ENCODE results near the gene DHX35. TPM values are rescaled to one million over a fixed set of nuclear protein-coding genes. Genes with fewer than 3 reads are reported as not detected.

Gene DHX35
- total and polyA plus RNA-seq, 7 experiments from 2014 or later = 4.7 to 13.3 (median 10.5) TPM

- intact Hi-C loops (cut with micrococcal nuclease) = no loop called here
- DNase-seq (no peak), ATAC-seq (no peak)
- no peaks in the 10 kb centered on the region for H3K27me3 ChIP-seq (ENCODE audit: control insufficient read depth in 2 of 2, insufficient read depth in 2 of 2, low read length in 2 of 2)
- Mint-ChIP-seq H3K27me3 (peaks cover 6 to 32% (median 16%) of the 10 kb centered on the region in 5 donors), H3K36me3 (no peaks in the 10 kb centered on the region), H3K4me1 (no peaks in the 10 kb centered on the region), H3K9me3 (no peaks in the 10 kb centered on the region), H3K27ac (no peak overlapping the region), H3K4me3 (no peak overlapping the region)
- no peaks in the 10 kb centered on the region for H3K4me1 ChIP-seq (ENCODE audit: control insufficient read depth in 2 of 2, insufficient read depth in 2 of 2, low read length in 2 of 2)
- POLR2A ChIA-PET = interaction anchor here (0.5 kb wide), 1 partner anchor 20 kb away, joined by 3 read pairs; no protein-coding TSS in a partner anchor
- no peaks in the 10 kb centered on the region for H3K36me3 ChIP-seq (ENCODE audit: control insufficient read depth in 2 of 3, insufficient read depth in 3 of 3, low read length in 3 of 3)
- H3K9me3 ChIP-seq (ENCODE audit: control insufficient read depth in 2 of 3, low read length in 3 of 3) = no peaks in the 10 kb centered on the region
- no peak overlapping the region for H3K27ac ChIP-seq (ENCODE audit: low read depth, low read length)
- H3K4me3 ChIP-seq (ENCODE audit: low read length) = no peak overlapping the region
- CTCF ChIA-PET = interaction anchor here (1.2 kb wide), 1 partner anchor 22 kb away, joined by 6 read pairs; no protein-coding TSS in a partner anchor
Observed at GRCh38 chr20:39059036-39059435, 96.9 kb downstream of the DHX35 start.

GRCh38 chr20:39066471-39067242 lies 104.5 kb downstream of the DHX35 start:
- ATAC-seq = no peak
- POLR2A ChIA-PET = interaction anchor here (1.0 kb wide), 1 partner anchor 419 kb away, joined by 3 read pairs; no protein-coding TSS in a partner anchor
- H3K27me3 Mint-ChIP-seq = peaks cover 0 to 27% (median 9%) of the 10 kb centered on the region in 5 donors
- H3K9me3 Mint-ChIP-seq = peaks cover 0 to 9% (median 4%) of the 10 kb centered on the region in 11 donors
- H3K36me3 Mint-ChIP-seq = no peaks in the 10 kb centered on the region
- no peak overlapping the region for H3K27ac ChIP-seq (ENCODE audit: low read depth, low read length)
- no peaks in the 10 kb centered on the region for H3K36me3 ChIP-seq (ENCODE audit: control insufficient read depth in 2 of 3, insufficient read depth in 3 of 3, low read length in 3 of 3)
- CTCF ChIA-PET = interaction anchor here (0.6 to 1.2 kb wide), 2 partner anchors 14 to 31 kb away, joined by 3 to 4 read pairs; no protein-coding TSS in a partner anchor
- intact Hi-C loops (cut with micrococcal nuclease) = no loop called here
- no peaks in the 10 kb centered on the region for H3K4me1 Mint-ChIP-seq
- H3K27me3 ChIP-seq (ENCODE audit: control insufficient read depth in 2 of 2, insufficient read depth in 2 of 2, low read length in 2 of 2) = no peaks in the 10 kb centered on the region
- no peak overlapping the region for H3K4me3 ChIP-seq (ENCODE audit: low read length)
- no peaks in the 10 kb centered on the region for H3K4me1 ChIP-seq (ENCODE audit: control insufficient read depth in 2 of 2, insufficient read depth in 2 of 2, low read length in 2 of 2)
- H3K9me3 ChIP-seq (ENCODE audit: control insufficient read depth in 2 of 3, low read length in 3 of 3) = no peaks in the 10 kb centered on the region
- H3K4me3 Mint-ChIP-seq = no peak overlapping the region
- no peak overlapping the region for H3K27ac Mint-ChIP-seq
- DNase-seq = no peak

DNA sequence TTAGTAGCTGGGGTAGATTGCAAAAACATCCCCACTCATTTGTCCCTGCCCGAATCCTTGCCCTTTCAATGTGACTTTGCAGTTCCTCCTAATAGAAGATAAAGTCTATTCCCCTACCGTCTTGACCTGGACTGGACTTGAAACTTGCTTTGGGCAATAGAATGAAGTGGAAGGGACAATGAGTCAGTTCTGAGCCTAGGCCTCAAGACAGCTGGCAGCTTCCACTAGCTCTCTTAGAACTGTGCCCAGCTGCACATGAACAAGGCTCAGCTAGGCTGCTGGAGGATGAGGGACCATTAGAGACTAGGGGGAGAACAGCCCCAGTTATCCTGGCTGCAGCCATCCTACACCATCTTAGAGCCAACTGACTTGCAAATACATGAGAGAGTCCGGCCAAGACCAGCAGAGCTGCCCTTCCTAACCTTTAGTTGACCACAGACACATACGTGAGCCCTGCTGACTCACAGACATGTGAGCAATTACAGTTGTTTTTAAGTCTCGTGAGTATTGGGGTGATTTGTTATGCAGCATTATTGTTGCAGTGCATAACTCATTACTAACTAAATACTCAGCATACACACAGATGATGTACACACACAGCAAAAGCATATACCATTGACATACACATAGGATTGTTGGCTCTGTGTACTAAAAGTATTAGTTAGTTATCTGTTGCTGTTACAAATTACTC lies 105.5 kb downstream of the DHX35 start:
- no peaks in the 10 kb centered on the region for H3K36me3 Mint-ChIP-seq
- no peaks in the 10 kb centered on the region for H3K4me1 Mint-ChIP-seq
- Histone ChIP-seq H3K36me3 (ENCODE audit: control insufficient read depth in 2 of 3, insufficient read depth in 3 of 3, low read length in 3 of 3) (no peaks in the 10 kb centered on the region), H3K4me1 (ENCODE audit: control insufficient read depth in 2 of 2, insufficient read depth in 2 of 2, low read length in 2 of 2) (no peaks in the 10 kb centered on the region), H3K9me3 (ENCODE audit: control insufficient read depth in 2 of 3, low read length in 3 of 3) (no peaks in the 10 kb centered on the region), H3K27ac (ENCODE audit: low read depth, low read length) (no peak overlapping the region), H3K27me3 (ENCODE audit: control insufficient read depth in 2 of 2, insufficient read depth in 2 of 2, low read length in 2 of 2) (no peaks in the 10 kb centered on the region), H3K4me3 (ENCODE audit: low read length) (no peak overlapping the region)
- H3K27me3 Mint-ChIP-seq = peaks cover 2 to 34% (median 9%) of the 10 kb centered on the region in 5 donors
- H3K9me3 Mint-ChIP-seq = peaks cover 0 to 9% (median 4%) of the 10 kb centered on the region in 11 donors
- no peak overlapping the region for H3K27ac Mint-ChIP-seq
- intact Hi-C loops (cut with micrococcal nuclease) = no loop called here
- no peak for ATAC-seq
- POLR2A ChIA-PET = interaction anchor here (1.0 kb wide), 1 partner anchor 420 kb away, joined by 3 read pairs; no protein-coding TSS in a partner anchor
- no peak overlapping the region for H3K4me3 Mint-ChIP-seq
- CTCF ChIA-PET = interaction anchor here (1.1 kb wide), 1 partner anchor 13 kb away, joined by 4 read pairs; no protein-coding TSS in a partner anchor
- no peak for DNase-seq

GRCh38 chr20:39069976-39070375 lies 107.8 kb downstream of the DHX35 start:
- Mint-ChIP-seq H3K9me3 (peaks cover 0 to 9% (median 4%) of the 10 kb centered on the region in 11 donors), H3K27ac (no peak overlapping the region), H3K36me3 (no peaks in the 10 kb centered on the region), H3K4me1 (no peaks in the 10 kb centered on the region), H3K27me3 (peaks cover 13 to 47% (median 22%) of the 10 kb centered on the region in 5 donors), H3K4me3 (no peak overlapping the region)
- H3K4me1 ChIP-seq (ENCODE audit: control insufficient read depth in 2 of 2, insufficient read depth in 2 of 2, low read length in 2 of 2) = no peaks in the 10 kb centered on the region
- H3K9me3 ChIP-seq (ENCODE audit: control insufficient read depth in 2 of 3, low read length in 3 of 3) = no peaks in the 10 kb centered on the region
- DNase-seq = no peak
- intact Hi-C loops (cut with micrococcal nuclease) = loop anchor here in 1 of 2 donors (10.0 kb wide), 1 partner anchor 875 kb away; no protein-coding TSS in a partner anchor
- no peak overlapping the region for H3K27ac ChIP-seq (ENCODE audit: low read depth, low read length)
- no peaks in the 10 kb centered on the region for H3K27me3 ChIP-seq (ENCODE audit: control insufficient read depth in 2 of 2, insufficient read depth in 2 of 2, low read length in 2 of 2)
- no peak for ATAC-seq
- no peaks in the 10 kb centered on the region for H3K36me3 ChIP-seq (ENCODE audit: control insufficient read depth in 2 of 3, insufficient read depth in 3 of 3, low read length in 3 of 3)
- CTCF ChIA-PET = interaction anchor here (1.1 kb wide), 1 partner anchor 19 kb away, joined by 4 read pairs; no protein-coding TSS in a partner anchor
- H3K4me3 ChIP-seq (ENCODE audit: low read length) = no peak overlapping the region
- POLR2A ChIA-PET = no interaction called here

DNA sequence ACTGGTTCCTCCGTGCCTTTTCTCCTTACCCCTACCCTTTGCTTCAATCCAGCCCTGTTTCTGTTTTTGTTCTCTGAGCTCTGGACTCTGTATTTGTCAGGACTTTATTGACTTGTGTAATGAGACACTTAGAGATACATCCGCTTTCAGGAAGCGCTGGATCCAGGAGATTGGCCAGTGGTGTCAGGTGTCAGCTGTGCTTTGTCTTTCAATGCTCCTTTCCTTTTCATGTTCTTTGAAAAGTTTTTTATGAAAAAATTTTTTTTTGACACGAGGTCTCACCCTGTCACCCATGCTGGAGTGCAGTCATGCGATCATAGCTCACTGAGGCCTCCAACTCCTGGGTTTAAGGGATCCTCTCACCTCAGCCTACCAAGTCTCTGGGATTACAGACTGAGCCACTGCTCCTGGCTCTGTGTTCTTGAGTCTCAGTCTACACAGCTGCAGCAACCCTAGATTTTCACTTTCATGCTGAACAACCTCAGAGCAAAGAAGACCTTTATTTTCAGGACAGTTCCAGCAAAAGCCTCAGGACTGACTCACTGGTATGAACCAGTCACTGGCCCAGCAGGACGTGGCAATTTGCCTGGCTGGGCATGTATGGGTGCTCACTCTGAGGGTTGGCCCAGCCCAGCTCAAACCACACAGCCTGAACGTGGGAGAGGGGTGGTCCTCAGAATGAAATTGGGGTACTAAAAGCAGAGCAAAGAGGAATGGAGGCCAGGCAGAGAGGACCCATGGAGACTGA lies 108.5 kb downstream of the DHX35 start:
- DNase-seq (no peak), ATAC-seq (no peak)
- no peaks in the 10 kb centered on the region for H3K36me3 Mint-ChIP-seq
- no peaks in the 10 kb centered on the region for H3K27me3 ChIP-seq (ENCODE audit: control insufficient read depth in 2 of 2, insufficient read depth in 2 of 2, low read length in 2 of 2)
- peaks cover 0 to 9% (median 4%) of the 10 kb centered on the region in 11 donors for H3K9me3 Mint-ChIP-seq
- intact Hi-C loops (cut with micrococcal nuclease) = loop anchor here in 1 of 2 donors (10.0 kb wide), 1 partner anchor 876 kb away; no protein-coding TSS in a partner anchor
- H3K27ac ChIP-seq (ENCODE audit: low read depth, low read length) = no peak overlapping the region
- no peak overlapping the region for H3K4me3 ChIP-seq (ENCODE audit: low read length)
- no peaks in the 10 kb centered on the region for H3K9me3 ChIP-seq (ENCODE audit: control insufficient read depth in 2 of 3, low read length in 3 of 3)
- ChIA-PET POLR2A (no interaction called here), CTCF (interaction anchor here (0.6 to 1.1 kb wide), 2 partner anchors 20 to 407 kb away, joined by 3 to 4 read pairs; no protein-coding TSS in a partner anchor)
- H3K36me3 ChIP-seq (ENCODE audit: control insufficient read depth in 2 of 3, insufficient read depth in 3 of 3, low read length in 3 of 3) = no peaks in the 10 kb centered on the region
- no peak overlapping the region for H3K4me3 Mint-ChIP-seq
- peaks cover 13 to 45% (median 22%) of the 10 kb centered on the region in 5 donors for H3K27me3 Mint-ChIP-seq
- H3K27ac Mint-ChIP-seq = no peak overlapping the region
- no peaks in the 10 kb centered on the region for H3K4me1 Mint-ChIP-seq
- H3K4me1 ChIP-seq (ENCODE audit: control insufficient read depth in 2 of 2, insufficient read depth in 2 of 2, low read length in 2 of 2) = no peaks in the 10 kb centered on the region

- intact Hi-C loops (cut with micrococcal nuclease) = loop anchor here in 1 of 2 donors (10.0 kb wide), 1 partner anchor 877 kb away; no protein-coding TSS in a partner anchor
- no peaks in the 10 kb centered on the region for H3K4me1 Mint-ChIP-seq
Observed at GRCh38 chr20:39072132-39072531, 110.0 kb downstream of the DHX35 start.

More at GRCh38 chr20:39072132-39072531, 110.0 kb downstream of the DHX35 start:
- Mint-ChIP-seq H3K4me3 (no peak overlapping the region), H3K27me3 (peaks cover 17 to 49% (median 31%) of the 10 kb centered on the region in 5 donors), H3K36me3 (no peaks in the 10 kb centered on the region), H3K9me3 (peaks cover 0 to 9% (median 4%) of the 10 kb centered on the region in 11 donors), H3K27ac (no peak overlapping the region)
- Histone ChIP-seq H3K27me3 (ENCODE audit: control insufficient read depth in 2 of 2, insufficient read depth in 2 of 2, low read length in 2 of 2) (no peaks in the 10 kb centered on the region), H3K4me1 (ENCODE audit: control insufficient read depth in 2 of 2, insufficient read depth in 2 of 2, low read length in 2 of 2) (no peaks in the 10 kb centered on the region), H3K4me3 (ENCODE audit: low read length) (no peak overlapping the region), H3K36me3 (ENCODE audit: control insufficient read depth in 2 of 3, insufficient read depth in 3 of 3, low read length in 3 of 3) (no peaks in the 10 kb centered on the region), H3K9me3 (ENCODE audit: control insufficient read depth in 2 of 3, low read length in 3 of 3) (no peaks in the 10 kb centered on the region), H3K27ac (ENCODE audit: low read depth, low read length) (no peak overlapping the region)
- DNase-seq (no peak), ATAC-seq (no peak)
- CTCF ChIA-PET = interaction anchor here (1.9 kb wide), 1 partner anchor 9 kb away, joined by 5 read pairs; no protein-coding TSS in a partner anchor
- POLR2A ChIA-PET = no interaction called here

Measured in naive thymus-derived CD4-positive, alpha-beta T cell (primary cell).